ENCODE results near the gene SMAD6.

The SMAD6 gene

GRCh38 chr15:66713843-66714508, 11.9 kb downstream of the SMAD6 start:
- Histone ChIP-seq H3K27ac (ENCODE audit: extremely low read depth, low read depth, low read length) (no peak overlapping the region), H3K4me1 (ENCODE audit: control insufficient read depth, insufficient read depth, low read length) (no peaks in the 10 kb centered on the region), H3K36me3 (ENCODE audit: control insufficient read depth in 2 of 2, insufficient read depth in 1 of 2, low read length in 2 of 2) (peaks cover 4 to 85% of the 10 kb centered on the region in 2 experiments; a peak in 2 of 3 replicates), H3K4me3 (ENCODE audit: low read depth, low read length) (no peak overlapping the region), H3K9me3 (ENCODE audit: control insufficient read depth, insufficient read depth, low read depth, low read length) (no peaks in the 10 kb centered on the region)
- TF ChIP-seq ZEB2 (tag by site-specific recombination; IDR thresholded peaks at IDR 0.05): no peak
- TF ChIP-seq KLF1 (tag by site-specific recombination; IDR thresholded peaks at IDR 0.05): no peak
- TF ChIP-seq ZNF239 (tag by site-specific recombination; IDR thresholded peaks at IDR 0.05): no peak
- no peak for TF ChIP-seq ZNF280D (tag by site-specific recombination; IDR thresholded peaks at IDR 0.05)
- no peak for TF ChIP-seq ZNF629 (tag by site-specific recombination; IDR thresholded peaks at IDR 0.05)
- ChIA-PET POLR2A (interaction anchor here (1.3 kb wide), 1 partner anchor 11 kb away, joined by 3 read pairs; no protein-coding TSS in a partner anchor), CTCF (interaction anchor here (1.4 to 1.9 kb wide), 3 partner anchors 8 to 137 kb away, joined by 3 to 8 read pairs (median 8); no protein-coding TSS in a partner anchor)

GRCh38 chr15:66714543-66714981, 12.5 kb downstream of the SMAD6 start:
- H3K4me1 ChIP-seq (ENCODE audit: control insufficient read depth, insufficient read depth, low read length): no peaks in the 10 kb centered on the region
- H3K9me3 ChIP-seq (ENCODE audit: control insufficient read depth, insufficient read depth, low read depth, low read length): no peaks in the 10 kb centered on the region
- POLR2A ChIA-PET: interaction anchor here (1.3 kb wide), 1 partner anchor 12 kb away, joined by 3 read pairs; no protein-coding TSS in a partner anchor
- CTCF ChIA-PET: interaction anchor here (1.4 to 1.9 kb wide), 2 partner anchors 9 to 137 kb away, joined by 8 read pairs; no protein-coding TSS in a partner anchor
- H3K27ac ChIP-seq (ENCODE audit: extremely low read depth, low read depth, low read length): no peak overlapping the region
- H3K36me3 ChIP-seq (ENCODE audit: control insufficient read depth in 2 of 2, insufficient read depth in 1 of 2, low read length in 2 of 2): peaks cover 4 to 85% of the 10 kb centered on the region in 2 experiments; a peak in 2 of 3 replicates
- TF ChIP-seq INSM2 (tag by site-specific recombination; IDR thresholded peaks at IDR 0.05) (no peak), ZBTB6 (tag by site-specific recombination; IDR thresholded peaks at IDR 0.05) (peak; percentile 30; the same call in 1 of the 2 replicates), ZNF843 (tag by site-specific recombination; IDR thresholded peaks at IDR 0.05) (no peak), ZNF16 (tag by site-specific recombination; IDR thresholded peaks at IDR 0.05; ENCODE audit: low read depth) (no peak)
- no peak overlapping the region for H3K4me3 ChIP-seq (ENCODE audit: low read depth, low read length)

- H3K27ac ChIP-seq (ENCODE audit: extremely low read depth, low read depth, low read length): no peak overlapping the region
- H3K9me3 ChIP-seq (ENCODE audit: control insufficient read depth, insufficient read depth, low read depth, low read length): no peaks in the 10 kb centered on the region
- H3K4me1 ChIP-seq (ENCODE audit: control insufficient read depth, insufficient read depth, low read length): no peaks in the 10 kb centered on the region
- peaks cover 4 to 87% of the 10 kb centered on the region in 2 experiments; a peak in 2 of 3 replicates for H3K36me3 ChIP-seq (ENCODE audit: control insufficient read depth in 2 of 2, insufficient read depth in 1 of 2, low read length in 2 of 2)
- CTCF ChIA-PET: interaction anchor here (1.4 to 1.9 kb wide), 2 partner anchors 9 to 136 kb away, joined by 8 read pairs; no protein-coding TSS in a partner anchor
- no peak overlapping the region for H3K4me3 ChIP-seq (ENCODE audit: low read depth, low read length)
- POLR2A ChIA-PET: interaction anchor here (1.3 kb wide), 1 partner anchor 13 kb away, joined by 3 read pairs; no protein-coding TSS in a partner anchor
- TF ChIP-seq ZNF184 (tag by site-specific recombination; IDR thresholded peaks at IDR 0.05) (no peak), ZNF571 (tag by site-specific recombination; IDR thresholded peaks at IDR 0.05) (no peak), ZNF214 (tag by site-specific recombination; IDR thresholded peaks at IDR 0.05; ENCODE audit: borderline replicate concordance) (no peak), ZNF335 (tag by site-specific recombination; conservative IDR thresholded peaks at IDR 0.05) (no peak), ZBTB21 (tag by site-specific recombination; IDR thresholded peaks at IDR 0.05) (no peak), ZNF792 (tag by site-specific recombination; IDR thresholded peaks at IDR 0.05) (no peak), PRDM1 (tag by site-specific recombination; IDR thresholded peaks at IDR 0.05) (no peak), ZBTB8A (tag by site-specific recombination; IDR thresholded peaks at IDR 0.05) (no peak), IKZF3 (tag by site-specific recombination; IDR thresholded peaks at IDR 0.05) (no peak), ZNF501 (tag by site-specific recombination; IDR thresholded peaks at IDR 0.05) (no peak), ZNF138 (tag by site-specific recombination; IDR thresholded peaks at IDR 0.05; ENCODE audit: borderline replicate concordance) (no peak), ZNF626 (tag by site-specific recombination; IDR thresholded peaks at IDR 0.05) (no peak), ZNF510 (tag by site-specific recombination; IDR thresholded peaks at IDR 0.05; ENCODE audit: insufficient replicate concordance) (no peak), OSR2 (tag by site-specific recombination; IDR thresholded peaks at IDR 0.05) (no peak), SETDB1 (IDR thresholded peaks at IDR 0.05; ENCODE audit: insufficient read length, low read length) (no peak)
Observed at GRCh38 chr15:66715181-66715624, 13.2 kb downstream of the SMAD6 start.
